IMR-90 (cell line): ENCODE data around the gene ZNF729. TPM values are rescaled to one million over a fixed set of nuclear protein-coding genes. Genes with fewer than 3 reads are reported as not detected.

ENCODE experiments used
- ATAC-seq: fragments of 200-7000 bp; cut with Tn5 transposase; 2 replicates; pipeline ENCODE4 v1.9.1; 2020; ENCODE audit warnings: low read depth, mild to moderate bottlenecking, moderate library complexity
- BruUV-seq: library from RNA; stranded (reverse); fragments of 400-500 nt; replicated peaks from 2 replicates; lab custom pipeline; 2021; lab: Mats Ljungman, UMichigan
- CTCF ChIA-PET: fragments of 300-600 bp; formaldehyde crosslinking; extraction: SDS; loops from one replicate; lab custom pipeline; 2021; ENCODE audit warnings: antibody characterized with exemption; lab: Yijun Ruan, JAX
- POLR2A ChIA-PET: fragments of 300-600 bp; sonication (Branson Sonifier 250); formaldehyde crosslinking; loops from one replicate; lab custom pipeline; 2022; ENCODE audit warnings: antibody characterized with exemption; ENCODE audit not compliant: unreplicated experiment; lab: Charles Lee
- DNase-seq: peaks from one replicate; pipeline ENCODE4 v3.0.0; 2013
- H2AFZ ChIP-seq: replicated peaks from 2 replicates; pipeline ENCODE3; 2013; ENCODE audit warnings: low read length, mild to moderate bottlenecking; ENCODE audit not compliant: poor library complexity
- H2AK5ac ChIP-seq: 2 replicates; pipeline ENCODE4 v1.6.1; 2013; ENCODE audit warnings: low read depth, low read length, inconsistent platforms
- H2AK9ac ChIP-seq: replicated peaks from 2 replicates; pipeline ENCODE3; 2013; ENCODE audit warnings: mild to moderate bottlenecking, low read depth, low read length, moderate library complexity; ENCODE audit not compliant: poor library complexity
- H2BK120ac ChIP-seq: 2 replicates; pipeline ENCODE4 v1.6.1; 2013; ENCODE audit warnings: low read depth, low read length, inconsistent platforms
- H2BK15ac ChIP-seq: 3 replicates; pipeline ENCODE4 v1.6.1; 2013; ENCODE audit warnings: low read depth, low read length, inconsistent platforms
- H2BK20ac ChIP-seq: 2 replicates; pipeline ENCODE4 v1.6.1; 2013; ENCODE audit warnings: low read depth, mild to moderate bottlenecking, inconsistent platforms, low read length, moderate library complexity
- H2BK5ac ChIP-seq: 2 replicates; pipeline ENCODE4 v1.6.1; 2013; ENCODE audit warnings: mild to moderate bottlenecking, low read depth, low read length, inconsistent platforms; ENCODE audit not compliant: poor library complexity, severe bottlenecking
- H3K14ac ChIP-seq: replicated peaks from 2 replicates; pipeline ENCODE4 v1.6.1; 2013; ENCODE audit warnings: low read depth, low read length, inconsistent platforms
- H3K18ac ChIP-seq: 2 replicates; pipeline ENCODE4 v1.6.1; 2013; ENCODE audit warnings: low read depth, low read length, control low read depth
- H3K23ac ChIP-seq: 2 replicates; pipeline ENCODE4 v1.6.1; 2013; ENCODE audit warnings: low read depth, low read length, inconsistent platforms
- H3K27ac ChIP-seq: 2 replicates; pipeline ENCODE4 v1.5.1; 2013; ENCODE audit warnings: mild to moderate bottlenecking, control low read depth, low read length; ENCODE audit not compliant: insufficient read depth
- H3K27me3 ChIP-seq: 2 replicates; pipeline ENCODE4 v1.6.1; 2013; ENCODE audit warnings: low read length; ENCODE audit not compliant: control insufficient read depth, insufficient read depth
- H3K36me3 ChIP-seq: 2 replicates; pipeline ENCODE4 v1.6.1; 2013; ENCODE audit warnings: low read length, mixed read lengths; ENCODE audit not compliant: control insufficient read depth, insufficient read depth
- H3K4ac ChIP-seq: 2 replicates; pipeline ENCODE4 v1.6.1; 2013; ENCODE audit warnings: low read depth, low read length, inconsistent platforms
- H3K4me1 ChIP-seq: 2 replicates; pipeline ENCODE4 v1.6.1; 2013; ENCODE audit warnings: low read length, mixed read lengths; ENCODE audit not compliant: control insufficient read depth, insufficient read depth
- H3K4me2 ChIP-seq: 2 replicates; pipeline ENCODE4 v1.6.1; 2013; ENCODE audit warnings: low read depth, mild to moderate bottlenecking, control low read depth, low read length, moderate library complexity
- H3K4me3 ChIP-seq: 2 replicates; pipeline ENCODE4 v1.5.1; 2013; ENCODE audit warnings: low read depth, mild to moderate bottlenecking, control low read depth, low read length, moderate library complexity; ENCODE audit not compliant: insufficient read depth
- H3K56ac ChIP-seq: 2 replicates; pipeline ENCODE4 v1.6.1; 2013; ENCODE audit warnings: low read length, inconsistent platforms; ENCODE audit not compliant: insufficient read depth; ENCODE audit errors: extremely low read depth
- H3K79me1 ChIP-seq, 2 experiments: 2 replicates each; pipeline ENCODE4 v1.6.1; 2013; ENCODE audit warnings: low read length in 2 of 2, inconsistent platforms in 1 of 2, low read depth in 1 of 2
- H3K9ac ChIP-seq: 2 replicates; pipeline ENCODE4 v1.6.1; 2013; ENCODE audit warnings: low read depth, low read length, control low read depth
- H3K9me1 ChIP-seq: 2 replicates; pipeline ENCODE4 v1.6.1; 2013; ENCODE audit warnings: low read length, inconsistent platforms; ENCODE audit not compliant: insufficient read depth
- H3K9me3 ChIP-seq: 2 replicates; pipeline ENCODE4 v1.6.1; 2013; ENCODE audit warnings: low read length; ENCODE audit not compliant: control insufficient read depth, insufficient read depth
- H4K20me1 ChIP-seq: 2 replicates; pipeline ENCODE4 v1.6.1; 2013; ENCODE audit warnings: low read length, inconsistent platforms; ENCODE audit not compliant: insufficient read depth
- H4K5ac ChIP-seq: 2 replicates; pipeline ENCODE4 v1.6.1; 2013; ENCODE audit warnings: mild to moderate bottlenecking, low read depth, low read length, control low read depth
- H4K8ac ChIP-seq, 2 experiments: 2 replicates each; pipeline ENCODE4 v1.6.1; 2013; ENCODE audit warnings: low read depth in 2 of 2, low read length in 2 of 2, control low read depth in 1 of 2, inconsistent platforms in 1 of 2
- H4K91ac ChIP-seq: 2 replicates; pipeline ENCODE4 v1.6.1; 2013; ENCODE audit warnings: low read depth, low read length, inconsistent platforms; ENCODE audit not compliant: insufficient read depth
- MXI1 ChIP-seq: IDR thresholded peaks from 2 replicates; pipeline ENCODE4 v1.6.1; 2012; ENCODE audit warnings: low read depth, mild to moderate bottlenecking, low read length, moderate library complexity, borderline replicate concordance
- NFE2L2 ChIP-seq: fragments of 150-350 bp; IDR thresholded peaks from 2 replicates; pipeline ENCODE4 v1.6.1; 2016; ENCODE audit warnings: low read depth, mild to moderate bottlenecking, low read length
- WGBS, 2 experiments: methylation state at CpG; one replicate each; pipeline versions ENCODE4 v1.1.5 to v1.1.7; 2013; ENCODE audit warnings: missing lambda C conversion rate in 2 of 2; ENCODE audit not compliant: insufficient read length in 1 of 2; ENCODE audit errors: extremely low coverage in 2 of 2; 5-methylcytosine and 5-hydroxymethylcytosine counted together
- dilution Hi-C: fragments of 300-500 bp; cut with HindIII; formaldehyde crosslinking; loops from one replicate; pipeline ENCODE4 v1.14.3; 2018; ENCODE audit warnings: low sequenced_read_pairs; ENCODE audit not compliant: unreplicated experiment
- in situ Hi-C: fragments of 300-500 bp; cut with MboI; formaldehyde crosslinking; loops from 3 replicates; pipeline ENCODE4 v1.14.3; 2019; ENCODE audit warnings: low sequenced_read_pairs, inconsistent platforms, mixed read lengths
- intact Hi-C: fragments of 100-400 bp; cut with micrococcal nuclease; formaldehyde crosslinking; loops from 2 replicates; pipeline ENCODE4 v1.10.0; 2022
- polyA plus RNA-seq, 3 experiments: library from polyadenylated mRNA; depleted of rRNA; stranded (reverse); fragments of >200 nt; gene quantifications; 2 replicates each; pipeline ENCODE4 v1.2.3, GENCODE V29; 2012; ENCODE audit warnings: low replicate concordance in 1 of 3
- total RNA-seq: library from RNA; depleted of rRNA; stranded (reverse); fragments of >200 nt; gene quantifications from 2 replicates; pipeline ENCODE4 v1.2.3, GENCODE V29; 2012

ZNF729 gene
- total and polyA plus RNA-seq, 2 of the 4 experiments (the other 2 are of a cell fraction), result not detected

- no peak overlapping the region for H3K56ac ChIP-seq
- H4K8ac ChIP-seq, result no peak overlapping the region
- no peak overlapping the region for H2BK15ac ChIP-seq
- H2AK9ac ChIP-seq, result no peak overlapping the region
- ChIA-PET POLR2A (no interaction called here), CTCF (no interaction called here)
- no peak overlapping the region for H3K4me2 ChIP-seq
- H2BK20ac ChIP-seq, result no peak overlapping the region
- H3K9ac ChIP-seq, result no peak overlapping the region
- peak; percentile 32; the same call in 1 of the 2 replicates for TF ChIP-seq NFE2L2
- no peak for TF ChIP-seq MXI1
- no peak for ATAC-seq
- no peak overlapping the region for H3K14ac ChIP-seq
- peaks cover 41% of the 10 kb centered on the region for H3K9me3 ChIP-seq
- no peak overlapping the region for H2BK120ac ChIP-seq
- no peaks in the 10 kb centered on the region for H3K27me3 ChIP-seq
- H2AK5ac ChIP-seq, result no peak overlapping the region
- no peaks in the 10 kb centered on the region for H3K79me1 ChIP-seq
- BruUV-seq, result no TSS peak
- H2AFZ ChIP-seq, result no peak overlapping the region
- no peaks in the 10 kb centered on the region for H3K4me1 ChIP-seq
- dilution Hi-C loops, result no loop called here
- H2BK5ac ChIP-seq, result no peak overlapping the region
- in situ Hi-C loops, result no loop called here
- no peak overlapping the region for H3K27ac ChIP-seq
- H3K23ac ChIP-seq, result no peak overlapping the region
- no peak for DNase-seq
- H3K4ac ChIP-seq, result no peak overlapping the region
- H3K4me3 ChIP-seq, result no peak overlapping the region
- no CpG with 5 or more reads among the region's 4 CpGs for WGBS, 2 experiments
- intact Hi-C loops, result no loop called here
- no peaks in the 10 kb centered on the region for H3K36me3 ChIP-seq
- no peak overlapping the region for H4K91ac ChIP-seq
- no peaks in the 10 kb centered on the region for H3K9me1 ChIP-seq
- no peak overlapping the region for H3K18ac ChIP-seq
- H4K5ac ChIP-seq, result no peak overlapping the region
- no peaks in the 10 kb centered on the region for H4K20me1 ChIP-seq
Measured at GRCh38 chr19:22326219-22326618, 40.0 kb downstream of the ZNF729 start.
